SU-DHL-6 (cell line): ENCODE results near the gene DOCK10.

ENCODE experiments used
- CTCF ChIP-seq: fragments of 200-600 bp; sonication (generic); IDR thresholded peaks from one replicate; pipeline ENCODE4 v1.5.1; 2017; ENCODE audit warnings: antibody characterized with exemption, mild to moderate bottlenecking, low read length, moderate library complexity; ENCODE audit not compliant: insufficient read depth, poor library complexity, severe bottlenecking
- EZH2phosphoT487 ChIP-seq: fragments of 200-600 bp; sonication (generic), shearing (Covaris generic); conservative IDR thresholded peaks from 2 replicates; pipeline ENCODE4 v1.6.1; 2018; ENCODE audit warnings: mild to moderate bottlenecking, antibody characterized with exemption, low read length, moderate library complexity, mixed read lengths

- no peak for TF ChIP-seq CTCF
- TF ChIP-seq EZH2phosphoT487, result no peak
Measured at GRCh38 chr2:224871813-224872212, 170.5 kb downstream of the DOCK10 start.
